GM23338 (cell line): Measurements from ENCODE around the gene TMTC4. TPM values are rescaled to one million over a fixed set of nuclear protein-coding genes. Genes with fewer than 3 reads are reported as not detected.

Experiments used
- ATAC-seq: fragments of 200-7000 bp; cut with Tn5 transposase; 3 replicates; pipeline ENCODE4 v1.9.1; 2020
- DNase-seq: peaks from one replicate; pipeline ENCODE4 v3.0.0-alpha.2; 2015; ENCODE audit warnings: low spot score
- H2AFZ ChIP-seq: fragments of 200-600 bp; sonication (generic); 2 replicates; pipeline ENCODE4 v1.8.0; 2016; ENCODE audit warnings: antibody characterized with exemption, mild to moderate bottlenecking, moderate library complexity
- H3F3A ChIP-seq: fragments of 200-600 bp; sonication (generic); replicated peaks from 2 replicates; pipeline ENCODE4 v1.8.0; 2017; ENCODE audit warnings: antibody characterized with exemption, mixed run types, low read depth
- H3K27ac ChIP-seq: fragments of 200-600 bp; sonication (generic); 2 replicates; pipeline ENCODE4 v1.6.1; 2016; ENCODE audit warnings: low read depth
- H3K27me3 ChIP-seq: fragments of 200-600 bp; sonication (generic); 2 replicates; pipeline ENCODE4 v1.8.0; 2016; ENCODE audit warnings: mild to moderate bottlenecking, mixed run types, moderate library complexity; ENCODE audit not compliant: insufficient read depth
- H3K36me3 ChIP-seq: fragments of 200-600 bp; sonication (generic); 2 replicates; pipeline ENCODE4 v1.8.0; 2016; ENCODE audit warnings: mild to moderate bottlenecking; ENCODE audit not compliant: insufficient read depth
- H3K4me1 ChIP-seq: fragments of 200-600 bp; sonication (generic); 2 replicates; pipeline ENCODE4 v1.8.0; 2016; ENCODE audit warnings: mild to moderate bottlenecking, moderate library complexity; ENCODE audit not compliant: insufficient read depth
- H3K4me2 ChIP-seq: fragments of 200-600 bp; sonication (generic); 2 replicates; pipeline ENCODE4 v1.7.1; 2017; ENCODE audit warnings: mixed run types
- H3K4me3 ChIP-seq: fragments of 200-600 bp; sonication (generic); 2 replicates; pipeline ENCODE4 v1.6.1; 2016; ENCODE audit warnings: mixed run types
- H3K79me2 ChIP-seq: fragments of 200-600 bp; sonication (generic); replicated peaks from 2 replicates; pipeline ENCODE4 v1.8.0; 2017; ENCODE audit warnings: mild to moderate bottlenecking; ENCODE audit not compliant: insufficient read depth
- H3K9me2 ChIP-seq: fragments of 200-600 bp; sonication (generic); 2 replicates; pipeline ENCODE4 v1.8.0; 2017; ENCODE audit not compliant: insufficient read depth
- H4K20me1 ChIP-seq: fragments of 200-600 bp; sonication (generic); replicated peaks from 2 replicates; pipeline ENCODE4 v1.8.0; 2017; ENCODE audit warnings: mild to moderate bottlenecking; ENCODE audit not compliant: insufficient read depth
- H3K27ac Mint-ChIP-seq: 2 replicates; pipeline ENCODE4 v1.8.0; 2020; ENCODE audit warnings: inconsistent platforms, mild to moderate bottlenecking, moderate library complexity, mixed read lengths
- H3K27me3 Mint-ChIP-seq: 3 replicates; pipeline ENCODE4 v1.8.0; 2022; ENCODE audit warnings: low read depth, mild to moderate bottlenecking, moderate library complexity, mixed read lengths, inconsistent platforms; ENCODE audit not compliant: insufficient read depth, poor library complexity
- H3K36me3 Mint-ChIP-seq: 3 replicates; pipeline ENCODE4 v1.8.0; 2021; ENCODE audit warnings: low read depth, mild to moderate bottlenecking, inconsistent platforms, moderate library complexity, mixed read lengths
- H3K4me1 Mint-ChIP-seq: 3 replicates; pipeline ENCODE4 v1.8.0; 2020; ENCODE audit warnings: mild to moderate bottlenecking, inconsistent platforms, mixed read lengths
- H3K4me3 Mint-ChIP-seq: 3 replicates; pipeline ENCODE4 v1.8.0; 2021; ENCODE audit warnings: moderate library complexity, mild to moderate bottlenecking, inconsistent platforms, mixed read lengths
- H3K9me3 Mint-ChIP-seq: 3 replicates; pipeline ENCODE4 v1.8.0; 2020; ENCODE audit warnings: moderate library complexity, mild to moderate bottlenecking, inconsistent platforms, mixed read lengths
- CREB1 ChIP-seq: fragments of 250-450 bp; sonication (Bioruptor Pico); IDR thresholded peaks from 2 replicates; pipeline ENCODE4 v1.5.0; 2020; ENCODE audit warnings: low read depth, mild to moderate bottlenecking, moderate library complexity
- CTCF ChIP-seq, 2 experiments: fragments of 200-600 bp in 1 of 2; sonication (generic) in 1 of 2; conservative IDR thresholded peaks; 2 replicates each; pipeline versions ENCODE4 v1.5.1 to v1.6.1; 2016 to 2017; ENCODE audit warnings: antibody characterized with exemption in 2 of 2, low read depth in 2 of 2, mild to moderate bottlenecking in 2 of 2, moderate library complexity in 1 of 2
- EZH2phosphoT487 ChIP-seq: fragments of 200-600 bp; sonication (generic); IDR thresholded peaks from one replicate; pipeline ENCODE4 v1.8.1; 2018; ENCODE audit warnings: antibody characterized with exemption; ENCODE audit not compliant: unreplicated experiment
- JUNB ChIP-seq: IDR thresholded peaks from one replicate; pipeline ENCODE4 v1.6.1; 2016; ENCODE audit warnings: antibody characterized with exemption; ENCODE audit not compliant: unreplicated experiment
- NANOG ChIP-seq: IDR thresholded peaks from 2 replicates; pipeline ENCODE4 v1.6.1; 2016; ENCODE audit warnings: antibody characterized with exemption, borderline replicate concordance
- POLR2AphosphoS5 ChIP-seq: IDR thresholded peaks from 2 replicates; pipeline ENCODE4 v1.6.1; 2016; ENCODE audit warnings: antibody characterized with exemption, low read depth
- STAT1 ChIP-seq: IDR thresholded peaks from one replicate; pipeline ENCODE4 v1.6.1; 2016; ENCODE audit warnings: antibody characterized with exemption; ENCODE audit not compliant: unreplicated experiment
- ZNF114 ChIP-seq: fragments of 250-450 bp; sonication (Bioruptor Pico); IDR thresholded peaks from 2 replicates; pipeline ENCODE4 v1.5.0; 2020; ENCODE audit warnings: mild to moderate bottlenecking, moderate library complexity
- ZNF331 ChIP-seq: fragments of 250-450 bp; sonication (Bioruptor Pico); IDR thresholded peaks from 2 replicates; pipeline ENCODE4 v1.5.0; 2020; ENCODE audit warnings: low read depth, mild to moderate bottlenecking, moderate library complexity
- polyA plus RNA-seq: library from polyadenylated mRNA; unstranded; fragments of >200 nt; fragmentation: Nextera tagmentation; extraction: Ambion mirVana; gene quantifications from 2 replicates; pipeline ENCODE4 v1.2.1, GENCODE V29; 2016
- total RNA-seq: library from RNA; depleted of rRNA; stranded (reverse); fragments of >200 nt; shearing (Covaris generic); gene quantifications from 2 replicates; pipeline ENCODE4 v1.2.3, GENCODE V29; 2014
- TF ChIP-seq, protein P1 (sequence below): fragments of 250-450 bp; sonication (Bioruptor Pico); IDR thresholded peaks from 2 replicates; pipeline ENCODE4 v1.5.0; 2020; ENCODE audit warnings: mild to moderate bottlenecking, moderate library complexity
- TF ChIP-seq, protein P2 (sequence below): IDR thresholded peaks from 2 replicates; pipeline ENCODE4 v1.6.1; 2016; ENCODE audit warnings: antibody characterized with exemption

The TMTC4 gene
- total and polyA plus RNA-seq, 2 experiments from 2014 or later = 21.9 to 50.0 TPM

DNA sequence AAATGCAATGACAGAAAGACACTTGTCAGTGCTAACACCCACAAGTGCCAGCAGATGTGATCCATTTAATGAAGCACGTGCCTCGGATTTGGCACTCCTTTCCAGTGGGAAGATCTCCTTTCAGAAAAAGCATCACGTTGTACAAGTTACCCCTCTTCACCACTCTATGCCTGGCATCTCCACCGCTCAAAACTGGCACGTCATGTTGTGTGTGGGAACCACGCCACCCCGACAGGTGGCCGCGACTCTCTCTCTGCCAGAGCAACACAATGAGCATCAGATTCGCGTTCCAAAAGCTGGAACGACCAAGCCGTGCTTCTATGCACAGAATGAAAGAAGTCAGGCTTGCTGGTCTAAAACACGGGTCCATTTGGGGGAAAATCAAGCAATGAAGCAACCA, 24.3 kb downstream of the TMTC4 start (continued):
- TF ChIP-seq, protein P1, sequence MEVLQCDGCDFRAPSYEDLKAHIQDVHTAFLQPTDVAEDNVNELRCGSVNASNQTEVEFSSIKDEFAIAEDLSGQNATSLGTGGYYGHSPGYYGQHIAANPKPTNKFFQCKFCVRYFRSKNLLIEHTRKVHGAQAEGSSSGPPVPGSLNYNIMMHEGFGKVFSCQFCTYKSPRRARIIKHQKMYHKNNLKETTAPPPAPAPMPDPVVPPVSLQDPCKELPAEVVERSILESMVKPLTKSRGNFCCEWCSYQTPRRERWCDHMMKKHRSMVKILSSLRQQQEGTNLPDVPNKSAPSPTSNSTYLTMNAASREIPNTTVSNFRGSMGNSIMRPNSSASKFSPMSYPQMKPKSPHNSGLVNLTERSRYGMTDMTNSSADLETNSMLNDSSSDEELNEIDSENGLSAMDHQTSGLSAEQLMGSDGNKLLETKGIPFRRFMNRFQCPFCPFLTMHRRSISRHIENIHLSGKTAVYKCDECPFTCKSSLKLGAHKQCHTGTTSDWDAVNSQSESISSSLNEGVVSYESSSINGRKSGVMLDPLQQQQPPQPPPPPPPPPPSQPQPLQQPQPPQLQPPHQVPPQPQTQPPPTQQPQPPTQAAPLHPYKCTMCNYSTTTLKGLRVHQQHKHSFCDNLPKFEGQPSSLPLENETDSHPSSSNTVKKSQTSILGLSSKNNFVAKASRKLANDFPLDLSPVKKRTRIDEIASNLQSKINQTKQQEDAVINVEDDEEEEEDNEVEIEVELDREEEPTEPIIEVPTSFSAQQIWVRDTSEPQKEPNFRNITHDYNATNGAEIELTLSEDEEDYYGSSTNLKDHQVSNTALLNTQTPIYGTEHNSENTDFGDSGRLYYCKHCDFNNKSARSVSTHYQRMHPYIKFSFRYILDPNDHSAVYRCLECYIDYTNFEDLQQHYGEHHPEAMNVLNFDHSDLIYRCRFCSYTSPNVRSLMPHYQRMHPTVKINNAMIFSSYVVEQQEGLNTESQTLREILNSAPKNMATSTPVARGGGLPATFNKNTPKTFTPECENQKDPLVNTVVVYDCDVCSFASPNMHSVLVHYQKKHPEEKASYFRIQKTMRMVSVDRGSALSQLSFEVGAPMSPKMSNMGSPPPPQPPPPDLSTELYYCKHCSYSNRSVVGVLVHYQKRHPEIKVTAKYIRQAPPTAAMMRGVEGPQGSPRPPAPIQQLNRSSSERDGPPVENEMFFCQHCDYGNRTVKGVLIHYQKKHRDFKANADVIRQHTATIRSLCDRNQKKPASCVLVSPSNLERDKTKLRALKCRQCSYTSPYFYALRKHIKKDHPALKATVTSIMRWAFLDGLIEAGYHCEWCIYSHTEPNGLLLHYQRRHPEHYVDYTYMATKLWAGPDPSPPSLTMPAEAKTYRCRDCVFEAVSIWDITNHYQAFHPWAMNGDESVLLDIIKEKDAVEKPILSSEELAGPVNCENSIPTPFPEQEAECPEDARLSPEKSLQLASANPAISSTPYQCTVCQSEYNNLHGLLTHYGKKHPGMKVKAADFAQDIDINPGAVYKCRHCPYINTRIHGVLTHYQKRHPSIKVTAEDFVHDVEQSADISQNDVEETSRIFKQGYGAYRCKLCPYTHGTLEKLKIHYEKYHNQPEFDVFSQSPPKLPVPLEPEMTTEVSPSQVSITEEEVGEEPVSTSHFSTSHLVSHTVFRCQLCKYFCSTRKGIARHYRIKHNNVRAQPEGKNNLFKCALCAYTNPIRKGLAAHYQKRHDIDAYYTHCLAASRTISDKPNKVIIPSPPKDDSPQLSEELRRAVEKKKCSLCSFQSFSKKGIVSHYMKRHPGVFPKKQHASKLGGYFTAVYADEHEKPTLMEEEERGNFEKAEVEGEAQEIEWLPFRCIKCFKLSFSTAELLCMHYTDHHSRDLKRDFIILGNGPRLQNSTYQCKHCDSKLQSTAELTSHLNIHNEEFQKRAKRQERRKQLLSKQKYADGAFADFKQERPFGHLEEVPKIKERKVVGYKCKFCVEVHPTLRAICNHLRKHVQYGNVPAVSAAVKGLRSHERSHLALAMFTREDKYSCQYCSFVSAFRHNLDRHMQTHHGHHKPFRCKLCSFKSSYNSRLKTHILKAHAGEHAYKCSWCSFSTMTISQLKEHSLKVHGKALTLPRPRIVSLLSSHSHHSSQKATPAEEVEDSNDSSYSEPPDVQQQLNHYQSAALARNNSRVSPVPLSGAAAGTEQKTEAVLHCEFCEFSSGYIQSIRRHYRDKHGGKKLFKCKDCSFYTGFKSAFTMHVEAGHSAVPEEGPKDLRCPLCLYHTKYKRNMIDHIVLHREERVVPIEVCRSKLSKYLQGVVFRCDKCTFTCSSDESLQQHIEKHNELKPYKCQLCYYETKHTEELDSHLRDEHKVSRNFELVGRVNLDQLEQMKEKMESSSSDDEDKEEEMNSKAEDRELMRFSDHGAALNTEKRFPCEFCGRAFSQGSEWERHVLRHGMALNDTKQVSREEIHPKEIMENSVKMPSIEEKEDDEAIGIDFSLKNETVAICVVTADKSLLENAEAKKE (CRISPR knock-in tag) = no peak
- TF ChIP-seq CTCF (conservative IDR thresholded peaks at IDR 0.05; ENCODE audit: low read depth in 2 of 2) (no peak), ZNF114 (no peak), EZH2phosphoT487 (no peak), JUNB (no peak), STAT1 (no peak)

DNA sequence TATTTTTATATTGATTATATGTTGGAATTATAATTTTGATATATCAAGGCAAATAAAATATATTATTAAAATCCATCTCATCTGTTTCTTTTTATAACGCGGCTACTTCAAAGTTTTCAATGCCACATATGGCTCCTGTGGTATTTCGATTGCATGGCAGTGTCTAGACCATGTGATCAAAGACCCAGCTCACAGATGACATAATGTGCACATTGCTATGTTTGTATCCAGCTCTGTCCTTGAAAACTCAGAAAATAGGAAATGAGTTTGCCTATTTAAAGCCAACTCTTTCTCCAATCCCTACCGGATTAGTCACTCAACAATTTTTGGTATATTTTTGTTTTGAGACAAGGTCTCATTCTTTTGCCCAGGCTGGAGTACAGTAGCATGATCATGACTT, 26.2 kb downstream of the TMTC4 start:
- peaks cover 15% of the 10 kb centered on the region for H3K4me1 Mint-ChIP-seq
- H3K79me2 ChIP-seq = no peaks in the 10 kb centered on the region
- TF ChIP-seq CREB1 (CRISPR knock-in tag) (no peak), CTCF (conservative IDR thresholded peaks at IDR 0.05; ENCODE audit: low read depth in 2 of 2) (no peak), NANOG (no peak), ZNF331 (CRISPR knock-in tag) (no peak), POLR2AphosphoS5 (no peak), ZNF114 (no peak), EZH2phosphoT487 (no peak), JUNB (no peak)
- TF ChIP-seq, protein P2, sequence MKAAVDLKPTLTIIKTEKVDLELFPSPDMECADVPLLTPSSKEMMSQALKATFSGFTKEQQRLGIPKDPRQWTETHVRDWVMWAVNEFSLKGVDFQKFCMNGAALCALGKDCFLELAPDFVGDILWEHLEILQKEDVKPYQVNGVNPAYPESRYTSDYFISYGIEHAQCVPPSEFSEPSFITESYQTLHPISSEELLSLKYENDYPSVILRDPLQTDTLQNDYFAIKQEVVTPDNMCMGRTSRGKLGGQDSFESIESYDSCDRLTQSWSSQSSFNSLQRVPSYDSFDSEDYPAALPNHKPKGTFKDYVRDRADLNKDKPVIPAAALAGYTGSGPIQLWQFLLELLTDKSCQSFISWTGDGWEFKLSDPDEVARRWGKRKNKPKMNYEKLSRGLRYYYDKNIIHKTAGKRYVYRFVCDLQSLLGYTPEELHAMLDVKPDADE = no peak
- H3K27ac ChIP-seq = no peak overlapping the region
- no peak for ATAC-seq
- peaks cover 8% of the 10 kb centered on the region for H3K27me3 Mint-ChIP-seq
- 0 out of 2 replicates have a peak, but pooled peaks cover 4% of the 10 kb centered on the region for H3F3A ChIP-seq
- H3K27me3 ChIP-seq = no peaks in the 10 kb centered on the region
- no peak overlapping the region for H3K4me3 ChIP-seq
- H4K20me1 ChIP-seq = peaks cover 5% of the 10 kb centered on the region
- no peak overlapping the region for H3K27ac Mint-ChIP-seq
- no peaks in the 10 kb centered on the region for H3K9me3 Mint-ChIP-seq
- no peak for DNase-seq
- H3K4me3 Mint-ChIP-seq = no peak overlapping the region
- H3K9me2 ChIP-seq = no peaks in the 10 kb centered on the region
- peaks cover 17% of the 10 kb centered on the region for H3K36me3 Mint-ChIP-seq
- H3K4me2 ChIP-seq = no peak overlapping the region
- H3K36me3 ChIP-seq = no peaks in the 10 kb centered on the region
- H2AFZ ChIP-seq = no peak overlapping the region
- no peaks in the 10 kb centered on the region for H3K4me1 ChIP-seq
